Measurements from ENCODE around the gene NEUROG1.
A peak's percentile ranks its signal among the peaks of the same experiment; 100 is the strongest.
"Not testable (repeated sequence)": the region's sequence is repeated elsewhere in the genome, so short reads cannot be mapped to it uniquely, and the experiment has no call there.

The NEUROG1 gene

DNA sequence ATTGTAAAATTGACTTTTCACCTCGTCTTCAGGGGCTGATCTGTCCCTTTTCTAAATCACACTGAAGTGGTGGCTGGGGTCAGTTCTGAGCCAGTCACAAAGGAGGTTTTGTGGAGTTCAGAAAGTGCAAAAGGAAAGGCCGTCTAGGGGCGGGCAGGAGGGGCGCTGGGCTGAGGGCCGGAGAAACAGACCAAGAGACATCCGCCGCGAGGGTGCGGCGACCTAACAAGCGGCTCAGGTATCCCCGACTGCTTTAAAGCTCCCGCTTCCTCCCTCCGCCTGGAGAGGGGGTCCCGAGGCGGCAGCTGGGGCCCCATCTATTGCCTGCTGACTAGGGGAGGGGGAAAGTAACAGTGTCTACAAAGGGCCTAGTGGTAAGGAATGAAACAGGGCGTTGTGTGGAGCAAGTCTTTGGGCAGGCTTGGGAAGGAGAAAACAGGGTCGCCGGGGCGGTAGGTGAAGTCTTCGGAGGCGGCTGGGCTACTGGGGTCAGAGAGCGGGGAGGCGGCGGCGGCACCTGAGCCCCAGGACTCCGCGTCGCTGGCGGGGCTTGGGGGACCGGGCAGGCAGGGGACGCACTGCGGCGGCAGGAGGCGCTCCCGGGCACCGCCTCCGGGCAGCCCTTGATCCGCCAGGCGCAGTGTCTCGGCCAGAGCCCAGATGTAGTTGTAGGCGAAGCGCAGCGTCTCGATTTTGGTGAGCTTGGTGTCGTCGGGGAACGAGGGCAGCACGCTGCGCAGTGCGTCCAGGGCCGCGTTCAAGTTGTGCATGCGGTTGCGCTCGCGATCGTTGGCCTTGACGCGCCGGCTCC, 950 bp downstream of the NEUROG1 start:
- DNase-seq = no peak

DNA sequence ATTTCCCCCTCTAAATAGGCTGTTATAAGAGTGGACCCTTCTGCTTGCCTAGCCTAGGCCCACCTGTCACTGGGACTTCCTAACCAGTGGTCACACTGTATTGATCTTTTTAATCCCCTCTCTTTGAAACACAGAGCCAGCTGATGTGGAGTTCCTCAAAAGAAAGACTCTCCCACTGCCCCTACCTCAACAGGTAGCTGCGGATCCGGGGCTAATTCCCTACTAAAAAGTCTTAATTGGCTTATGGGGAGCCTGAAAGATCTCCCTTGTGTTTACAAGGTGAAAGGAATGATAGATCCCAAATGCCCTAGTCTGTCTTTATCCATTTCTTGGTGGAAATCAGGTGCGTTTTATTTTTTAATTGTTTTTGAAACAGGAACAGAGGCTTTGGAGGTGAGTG, 2.0 kb downstream of the NEUROG1 start:
- DNase-seq = no peak

DNA sequence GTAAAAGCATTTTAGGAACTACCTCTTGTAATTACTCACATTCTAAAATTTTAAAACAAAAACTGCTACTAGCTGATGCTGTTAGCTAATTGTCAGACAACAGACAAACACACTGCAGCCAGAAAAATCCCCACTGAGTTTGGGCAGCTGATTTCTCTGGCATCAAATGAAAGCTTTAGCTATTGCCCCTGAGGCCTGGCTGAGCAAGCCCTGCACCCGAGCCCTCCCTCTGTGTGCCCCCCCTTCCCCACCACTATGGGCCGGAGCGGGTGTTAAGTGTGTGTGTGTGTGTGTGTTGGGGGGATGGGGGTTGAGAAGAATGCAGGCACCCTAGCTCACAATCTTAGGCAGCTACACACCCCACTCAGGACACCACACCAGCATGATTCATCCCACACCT, 2.4 kb downstream of the NEUROG1 start:
- no peak for DNase-seq

- DNase-seq = not testable (repeated sequence)
These were observed 6.2 kb downstream of the NEUROG1 start for GRCh38 chr5:135529576-135529975.

DNA sequence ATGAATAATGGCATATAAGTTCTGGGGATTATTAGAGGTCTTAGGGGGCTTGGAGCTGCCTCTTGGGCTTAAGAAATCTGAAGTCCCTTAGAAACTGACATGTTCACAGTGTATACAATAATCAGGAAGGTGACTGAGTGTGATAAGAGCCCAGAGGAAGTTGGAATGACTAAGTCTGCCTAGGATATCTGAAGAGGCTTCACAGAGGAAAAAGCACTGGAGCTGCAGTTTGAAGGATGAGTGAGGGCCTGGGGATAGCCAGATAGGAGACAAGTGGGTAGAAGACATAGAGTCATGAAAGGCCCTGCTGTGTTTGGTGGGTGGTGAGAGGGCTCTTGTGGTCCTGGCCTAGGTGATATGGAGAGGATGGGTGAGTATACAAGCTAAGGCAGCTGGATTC, 8.8 kb downstream of the NEUROG1 start:
- no peak for DNase-seq

DNA sequence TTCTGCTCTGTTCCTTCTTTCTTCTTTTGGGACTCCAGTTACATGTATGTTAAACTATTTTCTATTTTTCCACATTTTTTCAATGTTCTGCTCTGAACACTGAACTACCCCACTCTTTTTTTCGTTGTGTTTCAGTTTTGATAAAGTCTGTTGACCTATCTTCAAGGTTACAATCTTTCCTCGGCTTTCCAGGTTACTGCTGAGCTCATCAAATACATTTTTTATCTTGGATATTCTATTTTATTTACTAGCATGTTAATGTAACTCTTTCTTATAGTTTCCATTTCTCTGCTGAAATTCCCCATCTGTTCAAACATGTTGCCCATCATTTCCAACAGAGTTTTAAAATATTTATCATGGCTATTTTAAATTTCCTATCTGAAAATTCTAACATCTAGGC, 13.8 kb downstream of the NEUROG1 start:
- no peak for DNase-seq

DNA sequence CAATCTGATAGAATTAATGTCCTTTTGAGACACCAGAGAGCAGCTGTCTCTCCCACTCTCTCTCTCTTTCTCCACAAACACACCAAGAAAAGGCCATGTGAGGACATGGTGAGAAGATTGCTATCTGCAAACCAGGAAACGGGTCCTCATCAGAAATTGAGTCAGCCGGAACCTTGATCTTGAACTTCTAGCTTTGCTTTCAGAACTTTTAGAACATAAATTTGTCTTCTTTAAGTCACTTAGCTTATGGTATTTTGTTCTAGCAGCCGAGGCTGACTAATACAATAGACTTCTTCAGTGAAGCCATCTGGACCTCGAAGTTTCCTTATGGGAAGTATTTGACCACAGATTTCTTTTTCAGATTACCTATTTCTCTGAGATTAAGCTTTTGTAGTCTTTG, 18.1 kb downstream of the NEUROG1 start:
- no peak for DNase-seq

- DNase-seq = no peak
These were observed 21.6 kb downstream of the NEUROG1 start for GRCh38 chr5:135514116-135514515.

DNA sequence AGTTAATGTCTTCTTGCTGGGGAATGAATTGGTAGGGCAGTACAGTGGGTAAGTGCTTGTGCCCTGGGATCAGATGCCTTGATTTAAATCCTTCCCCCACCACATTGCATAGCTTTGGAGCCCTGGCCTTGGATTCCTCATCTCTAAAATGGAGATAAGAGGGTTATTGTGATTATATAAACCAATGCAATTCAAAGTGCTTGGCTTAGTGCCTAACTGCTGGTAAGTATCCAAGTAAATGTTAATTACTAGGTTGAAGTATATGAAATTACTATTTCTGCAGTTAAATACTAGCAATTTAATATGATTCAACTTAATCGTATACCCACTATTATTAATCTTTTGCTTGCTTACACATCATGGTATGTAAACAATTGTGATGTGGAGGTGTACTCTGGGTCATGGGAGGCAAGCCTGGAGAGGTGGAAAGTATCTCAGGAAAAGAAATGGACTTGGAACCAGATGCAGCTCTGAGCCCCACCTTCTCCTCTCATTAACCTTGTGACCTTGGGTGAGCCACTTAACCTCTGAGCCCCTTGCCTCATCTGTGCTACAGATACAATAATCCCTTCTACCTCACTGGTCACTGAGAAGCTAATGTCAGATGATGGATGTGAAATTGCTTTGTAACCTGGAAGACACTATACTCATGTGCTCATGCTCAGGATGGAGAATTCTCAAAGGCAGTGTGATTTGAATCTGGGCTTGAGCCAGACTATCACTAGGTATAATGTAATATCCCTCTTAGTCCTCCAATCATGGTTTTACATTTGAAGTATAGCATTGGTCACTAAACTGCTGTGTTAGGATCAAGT, 23.8 kb downstream of the NEUROG1 start:
- DNase-seq = no peak

GRCh38 chr5:135509995-135510394, 25.8 kb downstream of the NEUROG1 start:
- no peak for DNase-seq

DNA sequence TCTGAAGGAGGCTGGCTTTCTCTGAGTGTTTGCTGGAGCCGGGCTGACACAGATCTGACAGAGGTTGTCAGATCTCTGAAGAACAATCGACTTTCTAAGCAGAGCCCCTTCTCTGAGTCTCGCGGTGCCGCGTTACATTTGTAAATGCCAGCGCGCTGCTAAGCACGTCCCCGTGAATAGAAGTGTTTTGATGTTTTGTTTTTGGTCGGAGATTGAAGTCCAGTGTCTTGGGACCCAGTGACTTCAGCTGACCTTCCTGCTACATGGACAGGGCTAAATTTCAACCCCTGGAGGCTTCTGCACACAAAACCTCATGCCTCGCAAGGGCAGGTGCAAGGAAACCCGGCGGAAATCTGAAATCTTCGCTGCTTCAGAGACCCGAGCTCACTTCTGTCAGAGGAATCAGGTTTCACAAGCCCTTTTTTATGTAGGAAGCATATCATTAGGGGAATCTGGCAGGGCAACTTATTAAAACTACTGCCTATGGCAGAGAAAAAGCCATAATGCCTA, 27.2 kb downstream of the NEUROG1 start:
- no peak for DNase-seq

DNA sequence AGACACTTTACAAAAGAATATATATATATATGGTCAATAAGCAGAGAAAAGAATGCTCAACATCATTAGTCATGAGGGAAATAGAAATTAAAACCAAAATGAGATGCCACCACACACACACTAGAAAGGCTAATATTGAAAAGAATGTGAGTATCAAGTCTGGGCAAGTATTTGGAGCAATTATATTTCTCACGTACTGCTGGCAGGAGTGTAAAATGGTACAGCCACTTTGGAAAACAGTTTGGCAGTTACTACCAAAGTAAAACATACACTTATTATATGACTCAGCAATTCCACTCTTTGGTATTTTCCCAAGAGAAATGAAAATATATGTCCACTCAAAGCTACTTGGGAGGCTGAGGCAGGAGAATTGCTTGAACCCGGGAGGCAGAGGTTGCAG, 29.8 kb downstream of the NEUROG1 start:
- no peak for DNase-seq

- no peak for DNase-seq
These were observed 31.4 kb downstream of the NEUROG1 start for GRCh38 chr5:135504376-135504775.

- no peak for DNase-seq
These were observed 31.9 kb downstream of the NEUROG1 start for GRCh38 chr5:135503871-135504270.

GRCh38 chr5:135502836-135503520, 32.8 kb downstream of the NEUROG1 start:
- no peak for DNase-seq

DNA sequence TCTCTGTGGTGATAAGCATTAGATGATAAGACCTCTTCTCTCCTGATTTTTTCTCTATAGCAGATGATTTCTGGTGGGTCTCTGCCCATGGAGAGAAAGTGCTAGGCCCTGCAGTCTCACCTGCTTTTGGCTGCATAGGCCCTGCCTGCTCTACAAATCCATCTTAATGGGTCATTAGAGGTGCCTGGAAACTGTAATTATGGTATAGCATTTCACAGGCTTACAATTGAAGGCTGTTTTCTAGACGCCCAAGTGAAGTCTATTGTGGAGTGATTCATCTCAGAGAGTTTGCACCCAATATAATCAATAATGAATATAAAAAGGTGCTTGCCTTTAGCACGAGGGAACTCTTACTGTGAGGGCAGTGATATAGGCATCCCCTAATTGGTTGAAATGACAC, 33.8 kb downstream of the NEUROG1 start:
- no peak for DNase-seq

- no peak for DNase-seq
These were observed 37.1 kb downstream of the NEUROG1 start for GRCh38 chr5:135498637-135498995.

GRCh38 chr5:135497971-135498636, 37.7 kb downstream of the NEUROG1 start:
- DNase-seq = no peak

DNA sequence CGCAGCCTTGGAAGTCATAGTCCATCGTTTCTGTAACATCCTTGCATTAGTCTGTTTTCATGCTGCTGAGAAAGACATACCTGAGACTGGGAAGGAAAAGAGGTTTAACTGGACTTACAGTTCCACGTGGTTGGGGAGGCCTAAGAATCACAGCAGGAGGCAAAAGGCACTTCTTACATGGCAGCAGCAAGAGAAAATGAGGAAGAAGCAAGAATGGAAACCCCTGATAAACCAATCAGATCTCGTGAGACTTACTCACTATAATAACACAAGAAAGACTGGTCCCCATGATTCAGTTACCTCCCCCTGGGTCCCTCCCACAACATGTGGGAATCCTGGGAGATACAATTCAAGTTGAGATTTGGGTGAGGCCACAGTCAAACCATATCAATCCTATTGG, 40.2 kb downstream of the NEUROG1 start:
- DNase-seq = not testable (repeated sequence)

DNA sequence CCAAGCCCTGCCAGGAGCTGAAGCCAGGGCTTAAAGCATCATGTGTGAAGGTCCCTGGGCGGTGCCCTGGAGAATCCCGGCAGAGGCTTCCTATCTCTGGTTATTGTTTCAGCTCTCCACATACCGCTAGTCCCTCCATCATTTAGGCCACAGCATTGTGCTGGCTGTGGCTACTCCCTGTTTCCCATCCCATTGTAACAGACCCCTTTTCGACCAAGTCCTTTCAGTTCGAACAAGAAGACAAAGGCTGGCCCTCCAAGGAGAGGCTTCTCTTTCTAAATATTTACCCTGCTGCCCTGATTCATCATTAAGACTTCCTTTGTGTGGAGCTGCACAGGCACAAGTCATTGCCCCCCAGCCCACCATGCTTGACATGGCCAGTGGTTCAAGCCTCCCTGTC, 41.6 kb downstream of the NEUROG1 start:
- DNase-seq = no peak

DNA sequence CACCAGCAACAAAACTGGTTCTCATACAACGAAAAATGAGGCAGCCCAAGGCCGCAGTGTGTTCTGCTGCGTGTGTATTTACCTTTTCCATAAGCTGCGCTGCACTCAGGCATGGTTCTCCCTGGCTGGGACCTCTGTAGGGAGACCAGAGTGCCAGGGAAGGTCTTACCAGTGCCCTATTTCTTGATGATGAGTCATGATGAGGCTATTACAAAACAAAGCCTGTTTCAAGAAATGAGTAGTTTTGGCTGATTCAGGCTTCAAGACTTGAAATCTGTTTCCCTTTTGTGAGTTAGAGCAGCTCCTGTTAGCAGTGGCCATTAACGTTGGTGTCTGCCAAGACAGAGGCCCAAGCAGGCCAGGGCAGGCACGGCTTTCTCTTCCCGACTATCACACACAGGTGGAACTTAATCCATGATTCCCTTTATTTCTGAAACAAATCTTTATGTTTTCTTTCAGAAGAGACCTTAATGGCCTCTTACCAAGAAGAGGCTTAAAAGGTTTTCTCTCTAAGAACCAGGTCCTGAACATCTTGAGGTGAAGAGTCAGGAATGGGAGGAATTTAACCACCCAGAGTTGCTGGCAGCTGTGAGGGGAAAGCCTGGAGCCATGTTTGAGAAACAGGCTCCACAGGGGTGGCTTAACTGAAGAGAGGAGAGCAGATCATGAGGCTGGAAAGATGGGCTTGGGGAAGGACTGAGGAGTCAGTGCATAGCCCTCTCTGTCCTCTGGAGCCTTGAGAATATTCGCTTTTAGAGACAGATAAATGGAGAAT, 42.2 kb downstream of the NEUROG1 start:
- DNase-seq = peak in 1 of 2 experiments; percentile 26

- DNase-seq = no peak
These were observed 43.5 kb downstream of the NEUROG1 start for GRCh38 chr5:135492319-135492626.
